ENCODE data around the gene C10orf90.

DNA sequence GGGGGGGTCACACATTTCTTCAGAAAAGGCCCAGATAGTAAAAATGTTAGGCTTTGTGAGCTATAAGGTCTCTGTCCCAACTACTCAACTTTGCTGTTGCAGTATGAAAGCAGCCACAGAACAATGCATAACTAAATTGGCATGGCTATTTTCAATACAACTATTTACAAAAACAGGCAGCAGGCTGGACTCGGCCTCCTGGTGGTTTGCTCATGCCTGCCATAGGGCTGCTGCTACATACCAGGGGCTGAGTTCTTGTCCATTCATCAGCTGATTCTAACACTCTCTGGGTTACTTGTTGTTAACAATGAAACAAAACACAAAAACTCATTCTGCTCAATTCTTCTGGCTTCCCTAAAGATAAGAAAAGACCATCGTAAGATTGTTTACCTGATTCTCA lies 172.8 kb downstream of the C10orf90 start:
- TF ChIP-seq, protein P1, sequence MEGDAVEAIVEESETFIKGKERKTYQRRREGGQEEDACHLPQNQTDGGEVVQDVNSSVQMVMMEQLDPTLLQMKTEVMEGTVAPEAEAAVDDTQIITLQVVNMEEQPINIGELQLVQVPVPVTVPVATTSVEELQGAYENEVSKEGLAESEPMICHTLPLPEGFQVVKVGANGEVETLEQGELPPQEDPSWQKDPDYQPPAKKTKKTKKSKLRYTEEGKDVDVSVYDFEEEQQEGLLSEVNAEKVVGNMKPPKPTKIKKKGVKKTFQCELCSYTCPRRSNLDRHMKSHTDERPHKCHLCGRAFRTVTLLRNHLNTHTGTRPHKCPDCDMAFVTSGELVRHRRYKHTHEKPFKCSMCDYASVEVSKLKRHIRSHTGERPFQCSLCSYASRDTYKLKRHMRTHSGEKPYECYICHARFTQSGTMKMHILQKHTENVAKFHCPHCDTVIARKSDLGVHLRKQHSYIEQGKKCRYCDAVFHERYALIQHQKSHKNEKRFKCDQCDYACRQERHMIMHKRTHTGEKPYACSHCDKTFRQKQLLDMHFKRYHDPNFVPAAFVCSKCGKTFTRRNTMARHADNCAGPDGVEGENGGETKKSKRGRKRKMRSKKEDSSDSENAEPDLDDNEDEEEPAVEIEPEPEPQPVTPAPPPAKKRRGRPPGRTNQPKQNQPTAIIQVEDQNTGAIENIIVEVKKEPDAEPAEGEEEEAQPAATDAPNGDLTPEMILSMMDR (IDR thresholded peaks at IDR 0.05; ENCODE audit: low read length): no peak
- no peak for TF ChIP-seq EZH2 (IDR thresholded peaks at IDR 0.05; ENCODE audit: borderline replicate concordance, low read length)
